ENCODE data around the gene SCLY. TPM values are rescaled to one million over a fixed set of nuclear protein-coding genes. Genes with fewer than 3 reads are reported as not detected.

The SCLY gene
- total RNA-seq, 2 donors from 2014 or later = 10.2 to 36.9 TPM

GRCh38 chr2:238123218-238123971, 62.6 kb downstream of the SCLY start:
- no peak overlapping the region for H3K4me3 ChIP-seq
- TF ChIP-seq, protein P1, sequence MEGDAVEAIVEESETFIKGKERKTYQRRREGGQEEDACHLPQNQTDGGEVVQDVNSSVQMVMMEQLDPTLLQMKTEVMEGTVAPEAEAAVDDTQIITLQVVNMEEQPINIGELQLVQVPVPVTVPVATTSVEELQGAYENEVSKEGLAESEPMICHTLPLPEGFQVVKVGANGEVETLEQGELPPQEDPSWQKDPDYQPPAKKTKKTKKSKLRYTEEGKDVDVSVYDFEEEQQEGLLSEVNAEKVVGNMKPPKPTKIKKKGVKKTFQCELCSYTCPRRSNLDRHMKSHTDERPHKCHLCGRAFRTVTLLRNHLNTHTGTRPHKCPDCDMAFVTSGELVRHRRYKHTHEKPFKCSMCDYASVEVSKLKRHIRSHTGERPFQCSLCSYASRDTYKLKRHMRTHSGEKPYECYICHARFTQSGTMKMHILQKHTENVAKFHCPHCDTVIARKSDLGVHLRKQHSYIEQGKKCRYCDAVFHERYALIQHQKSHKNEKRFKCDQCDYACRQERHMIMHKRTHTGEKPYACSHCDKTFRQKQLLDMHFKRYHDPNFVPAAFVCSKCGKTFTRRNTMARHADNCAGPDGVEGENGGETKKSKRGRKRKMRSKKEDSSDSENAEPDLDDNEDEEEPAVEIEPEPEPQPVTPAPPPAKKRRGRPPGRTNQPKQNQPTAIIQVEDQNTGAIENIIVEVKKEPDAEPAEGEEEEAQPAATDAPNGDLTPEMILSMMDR (IDR thresholded peaks at IDR 0.05) = no peak
- no peak overlapping the region for H3K27ac ChIP-seq
- no peaks in the 10 kb centered on the region for H3K36me3 ChIP-seq
- no peak for DNase-seq
- H3K27me3 ChIP-seq = peaks cover 9% of the 10 kb centered on the region
- no peaks in the 10 kb centered on the region for H3K4me1 ChIP-seq
- intact Hi-C loops (cut with DNase I) = no loop called here
- H3K9ac ChIP-seq (ENCODE audit: low read depth in 2 of 2, low read length in 2 of 2) = no peak overlapping the region
- H3K9me3 ChIP-seq = no peaks in the 10 kb centered on the region

DNA sequence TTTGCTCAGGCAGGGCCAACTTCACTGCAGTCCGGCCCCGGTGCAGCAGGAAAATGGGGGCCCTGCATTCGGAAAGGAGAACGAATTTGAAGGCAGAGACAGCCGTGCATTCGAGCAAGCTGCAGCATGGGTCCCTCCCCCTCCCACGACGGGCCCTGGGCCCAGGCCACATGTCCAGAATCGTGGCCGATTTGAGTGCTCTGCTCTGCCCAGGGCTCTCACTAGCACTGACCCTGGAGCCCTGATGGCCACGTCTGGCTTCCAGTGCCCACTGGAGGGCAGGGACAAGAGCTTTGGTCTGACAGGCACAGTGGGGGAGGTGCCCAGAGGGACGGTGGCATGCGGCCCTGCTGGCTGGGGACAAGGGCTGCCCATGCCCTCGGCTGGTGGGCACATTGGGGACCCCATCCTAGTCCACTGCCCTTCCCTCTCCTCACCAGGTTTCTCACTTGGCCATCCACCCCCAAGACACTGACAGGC, 63.2 kb downstream of the SCLY start:
- no peak overlapping the region for H3K4me3 ChIP-seq
- no peak overlapping the region for H3K27ac ChIP-seq
- no peak for DNase-seq
- H3K27me3 ChIP-seq = peaks cover 9% of the 10 kb centered on the region
- H3K36me3 ChIP-seq = no peaks in the 10 kb centered on the region
- intact Hi-C loops (cut with DNase I) = no loop called here
- no peaks in the 10 kb centered on the region for H3K4me1 ChIP-seq
- no peak overlapping the region for H3K9ac ChIP-seq (ENCODE audit: low read depth in 2 of 2, low read length in 2 of 2)
- no peaks in the 10 kb centered on the region for H3K9me3 ChIP-seq
- TF ChIP-seq, protein P1 (IDR thresholded peaks at IDR 0.05) = no peak

- TF ChIP-seq, protein P1 (IDR thresholded peaks at IDR 0.05) = no peak
- DNase-seq = no peak
- H3K27me3 ChIP-seq = peaks cover 9% of the 10 kb centered on the region
- H3K4me3 ChIP-seq = no peak overlapping the region
- no peaks in the 10 kb centered on the region for H3K9me3 ChIP-seq
- no peak overlapping the region for H3K27ac ChIP-seq
- no peak overlapping the region for H3K9ac ChIP-seq (ENCODE audit: low read depth in 2 of 2, low read length in 2 of 2)
- H3K4me1 ChIP-seq = no peaks in the 10 kb centered on the region
- no peaks in the 10 kb centered on the region for H3K36me3 ChIP-seq
- intact Hi-C loops (cut with DNase I) = no loop called here
Observed at GRCh38 chr2:238124488-238125126, 63.8 kb downstream of the SCLY start.

- TF ChIP-seq, protein P1 (IDR thresholded peaks at IDR 0.05) = no peak
- no peak overlapping the region for H3K4me3 ChIP-seq
- no peaks in the 10 kb centered on the region for H3K36me3 ChIP-seq
- H3K9me3 ChIP-seq = no peaks in the 10 kb centered on the region
- DNase-seq = no peak
- intact Hi-C loops (cut with DNase I) = no loop called here
- H3K4me1 ChIP-seq = no peaks in the 10 kb centered on the region
- H3K27me3 ChIP-seq = peaks cover 6% of the 10 kb centered on the region
- H3K27ac ChIP-seq = no peak overlapping the region
- H3K9ac ChIP-seq (ENCODE audit: low read depth in 2 of 2, low read length in 2 of 2) = no peak overlapping the region
Observed at GRCh38 chr2:238125127-238125885, 64.5 kb downstream of the SCLY start.

GRCh38 chr2:238126338-238126737, 65.5 kb downstream of the SCLY start:
- intact Hi-C loops (cut with DNase I) = no loop called here
- Histone ChIP-seq H3K9ac (ENCODE audit: low read depth in 2 of 2, low read length in 2 of 2) (no peak overlapping the region), H3K4me1 (no peaks in the 10 kb centered on the region), H3K4me3 (no peak overlapping the region), H3K9me3 (no peaks in the 10 kb centered on the region), H3K36me3 (no peaks in the 10 kb centered on the region), H3K27ac (no peak overlapping the region), H3K27me3 (no peaks in the 10 kb centered on the region)
- TF ChIP-seq, protein P1 (IDR thresholded peaks at IDR 0.05) = no peak
- no peak for DNase-seq
